OCI-LY7 (cell line): Measurements from ENCODE around the gene EGLN3. TPM values are rescaled to one million over a fixed set of nuclear protein-coding genes. Genes with fewer than 3 reads are reported as not detected.

Experiments
- BruUV-seq: library from RNA; stranded (reverse); fragments of 400-500 nt; replicated peaks from 2 replicates; lab custom pipeline; 2021; lab: Mats Ljungman, UMichigan
- CTCF ChIA-PET: fragments of 300-600 bp; sonication (Branson Sonifier 250); formaldehyde crosslinking; loops from one replicate; lab custom pipeline; 2022; ENCODE audit warnings: antibody characterized with exemption; ENCODE audit not compliant: unreplicated experiment; lab: Charles Lee
- POLR2A ChIA-PET: fragments of 300-600 bp; sonication (Branson Sonifier 250); formaldehyde crosslinking; loops from one replicate; lab custom pipeline; 2022; ENCODE audit warnings: antibody characterized with exemption; lab: Charles Lee
- DNase-seq: peaks from one replicate; pipeline ENCODE4 v3.0.0-alpha.2; 2015; ENCODE audit warnings: low spot score
- H2AFZ ChIP-seq: fragments of 200-600 bp; sonication (generic), shearing (Covaris generic); 2 replicates; pipeline ENCODE4 v1.6.1; 2014; ENCODE audit warnings: mild to moderate bottlenecking, antibody characterized with exemption, low read length, moderate library complexity
- H3K27ac ChIP-seq: fragments of 200-600 bp; sonication (generic); 2 replicates; pipeline ENCODE4 v1.5.1; 2014; ENCODE audit warnings: mixed run types, low read depth, mild to moderate bottlenecking, moderate library complexity, low read length, inconsistent platforms; ENCODE audit not compliant: poor library complexity, severe bottlenecking
- H3K36me3 ChIP-seq: fragments of 200-600 bp; sonication (generic); 2 replicates; pipeline ENCODE4 v1.6.1; 2014; ENCODE audit warnings: mild to moderate bottlenecking, antibody characterized with exemption, low read length, moderate library complexity, mixed read lengths; ENCODE audit not compliant: insufficient read depth
- H3K4me1 ChIP-seq: fragments of 200-600 bp; sonication (generic); 2 replicates; pipeline ENCODE4 v1.5.1; 2014; ENCODE audit warnings: mild to moderate bottlenecking, low read length; ENCODE audit not compliant: insufficient read depth, poor library complexity, severe bottlenecking
- H3K4me2 ChIP-seq: fragments of 200-600 bp; sonication (generic); 2 replicates; pipeline ENCODE4 v1.6.1; 2014; ENCODE audit warnings: mild to moderate bottlenecking, low read length
- H3K4me3 ChIP-seq: fragments of 200-600 bp; sonication (generic); 2 replicates; pipeline ENCODE4 v1.5.1; 2014; ENCODE audit warnings: mild to moderate bottlenecking, low read depth, low read length; ENCODE audit not compliant: poor library complexity, severe bottlenecking
- H3K79me2 ChIP-seq: fragments of 200-600 bp; sonication (generic); 2 replicates; pipeline ENCODE4 v1.6.1; 2016; ENCODE audit warnings: low read depth, mild to moderate bottlenecking, low read length, moderate library complexity, mixed read lengths; ENCODE audit not compliant: insufficient read depth
- H3K9me2 ChIP-seq: fragments of 200-600 bp; sonication (generic); 2 replicates; pipeline ENCODE4 v1.6.1; 2016; ENCODE audit warnings: mild to moderate bottlenecking, low read length, mixed read lengths; ENCODE audit not compliant: insufficient read depth
- H3K9me3 ChIP-seq: fragments of 200-600 bp; sonication (generic); 2 replicates; pipeline ENCODE4 v1.6.1; 2014; ENCODE audit warnings: mild to moderate bottlenecking, mixed run types, low read length, mixed read lengths
- H4K20me1 ChIP-seq: fragments of 200-600 bp; sonication (generic); 2 replicates; pipeline ENCODE4 v1.6.1; 2014; ENCODE audit warnings: mild to moderate bottlenecking, antibody characterized with exemption, low read length, moderate library complexity, mixed read lengths; ENCODE audit not compliant: insufficient read depth
- CTCF ChIP-seq: fragments of 200-600 bp; sonication (generic); conservative IDR thresholded peaks from 2 replicates; pipeline ENCODE4 v1.5.1; 2014; ENCODE audit warnings: mild to moderate bottlenecking, antibody characterized with exemption, low read length, moderate library complexity, mixed read lengths
- EZH2phosphoT487 ChIP-seq: fragments of 200-600 bp; sonication (generic); IDR thresholded peaks from 2 replicates; pipeline ENCODE4 v1.6.1; 2018; ENCODE audit warnings: low read depth, borderline replicate concordance, mild to moderate bottlenecking, mixed run types, antibody characterized with exemption, low read length, moderate library complexity, mixed read lengths
- intact Hi-C: fragments of 100-400 bp; cut with micrococcal nuclease; formaldehyde crosslinking; loops from one replicate; pipeline ENCODE4 v1.10.0; 2022; ENCODE audit not compliant: unreplicated experiment
- total RNA-seq, 2 experiments: library from RNA; depleted of rRNA in 1 of 2; stranded (reverse); fragments of >200 nt in 1 of 2; shearing (Covaris generic) in 1 of 2; gene quantifications; 2 replicates each; pipeline ENCODE4 v1.2.3, GENCODE V29; 2014 to 2022

EGLN3 gene
- total RNA-seq, 2 experiments from 2014 or later = not detected

GRCh38 chr14:33931461-33931860 is 19.4 kb downstream of the EGLN3 start:
- intact Hi-C loops = no loop called here
- CTCF ChIA-PET = no interaction called here
- POLR2A ChIA-PET = no interaction called here

DNA sequence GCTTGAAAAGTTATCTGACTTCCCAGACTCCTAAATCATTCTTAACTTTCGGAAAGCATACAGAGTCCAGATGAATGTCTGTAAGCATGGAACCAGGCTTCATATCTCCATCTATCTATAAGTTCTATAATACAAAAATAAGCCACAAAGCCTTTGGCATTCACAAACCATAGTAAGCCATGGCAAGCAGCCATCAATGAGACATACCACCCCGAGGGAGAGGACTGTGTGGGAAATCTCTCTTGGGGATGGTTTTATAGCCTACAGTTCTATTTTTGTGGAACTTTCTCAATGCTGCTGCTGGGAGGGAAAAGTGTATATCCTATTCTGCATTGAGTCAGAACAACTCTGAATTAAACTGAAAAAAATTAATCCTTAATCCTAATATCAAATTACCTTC is 20.4 kb downstream of the EGLN3 start:
- ChIA-PET CTCF (no interaction called here), POLR2A (no interaction called here)
- no peak overlapping the region for H3K4me2 ChIP-seq
- BruUV-seq = no TSS peak
- no peak for DNase-seq
- TF ChIP-seq CTCF (no peak), EZH2phosphoT487 (no peak)
- no peaks in the 10 kb centered on the region for H3K9me2 ChIP-seq
- H3K9me3 ChIP-seq = no peaks in the 10 kb centered on the region
- H2AFZ ChIP-seq = no peak overlapping the region
- intact Hi-C loops = no loop called here
- H3K4me1 ChIP-seq = no peaks in the 10 kb centered on the region
- H3K36me3 ChIP-seq = no peaks in the 10 kb centered on the region
- no peaks in the 10 kb centered on the region for H3K79me2 ChIP-seq
- H4K20me1 ChIP-seq = no peaks in the 10 kb centered on the region
- no peak overlapping the region for H3K27ac ChIP-seq
- no peak overlapping the region for H3K4me3 ChIP-seq

More at GRCh38 chr14:33931461-33931860, 19.4 kb downstream of the EGLN3 start:
- TF ChIP-seq CTCF (no peak), EZH2phosphoT487 (no peak)
- Histone ChIP-seq H3K4me1 (no peaks in the 10 kb centered on the region), H3K4me3 (no peak overlapping the region), H3K4me2 (no peak overlapping the region), H3K9me3 (no peaks in the 10 kb centered on the region), H2AFZ (no peak overlapping the region), H3K9me2 (no peaks in the 10 kb centered on the region), H3K79me2 (no peaks in the 10 kb centered on the region), H3K36me3 (no peaks in the 10 kb centered on the region), H3K27ac (no peak overlapping the region), H4K20me1 (no peaks in the 10 kb centered on the region)
- no TSS peak for BruUV-seq
- DNase-seq = no peak

DNA sequence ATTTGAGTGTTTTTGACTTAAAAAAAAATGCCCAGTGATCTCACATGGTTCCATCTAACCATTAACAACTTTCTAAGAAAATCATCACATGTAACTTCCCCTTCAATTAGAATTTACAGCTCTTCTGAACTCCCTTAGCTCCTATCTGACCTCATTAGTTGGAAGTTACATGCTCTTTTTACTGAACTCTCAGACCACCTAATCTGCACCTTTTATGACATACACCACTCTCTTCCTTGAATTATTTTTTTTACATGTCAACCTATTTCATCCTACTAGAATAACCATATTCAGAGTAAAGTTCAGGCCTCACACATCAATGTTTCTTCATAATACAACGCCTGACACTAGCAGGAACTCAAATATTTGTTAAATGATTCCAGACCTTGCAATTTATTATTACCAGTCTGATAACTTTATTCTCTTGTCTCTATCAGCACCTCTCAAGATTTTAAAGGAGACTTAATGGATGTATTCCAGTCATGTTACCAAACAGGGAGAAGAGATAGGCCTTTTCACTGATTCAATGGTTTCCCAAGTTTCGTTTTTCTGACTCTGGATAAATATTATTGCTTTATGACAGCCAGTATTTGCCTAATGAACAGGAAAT is 21.0 kb downstream of the EGLN3 start:
- Histone ChIP-seq H3K4me3 (no peak overlapping the region), H3K27ac (no peak overlapping the region), H3K79me2 (no peaks in the 10 kb centered on the region), H3K4me1 (no peaks in the 10 kb centered on the region), H2AFZ (no peak overlapping the region), H4K20me1 (no peaks in the 10 kb centered on the region), H3K4me2 (no peak overlapping the region), H3K9me2 (no peaks in the 10 kb centered on the region), H3K9me3 (no peaks in the 10 kb centered on the region), H3K36me3 (no peaks in the 10 kb centered on the region)
- ChIA-PET POLR2A (no interaction called here), CTCF (no interaction called here)
- DNase-seq = no peak
- TF ChIP-seq EZH2phosphoT487 = no peak
- no peak for TF ChIP-seq CTCF
- no TSS peak for BruUV-seq
- intact Hi-C loops = no loop called here
